HG03521 (cell line): ENCODE measurements around the gene SLC39A5.
"Not testable (repeated sequence)": the region's sequence is repeated elsewhere in the genome, so short reads cannot be mapped to it uniquely, and the experiment has no call there.

Source experiments
- ATAC-seq: cut with Tn5 transposase; IDR thresholded peaks from one replicate; pipeline ENCODE4 v1.9.1; 2021; ENCODE audit warnings: mild to moderate bottlenecking, moderate library complexity; ENCODE audit not compliant: unreplicated experiment

The SLC39A5 gene

DNA sequence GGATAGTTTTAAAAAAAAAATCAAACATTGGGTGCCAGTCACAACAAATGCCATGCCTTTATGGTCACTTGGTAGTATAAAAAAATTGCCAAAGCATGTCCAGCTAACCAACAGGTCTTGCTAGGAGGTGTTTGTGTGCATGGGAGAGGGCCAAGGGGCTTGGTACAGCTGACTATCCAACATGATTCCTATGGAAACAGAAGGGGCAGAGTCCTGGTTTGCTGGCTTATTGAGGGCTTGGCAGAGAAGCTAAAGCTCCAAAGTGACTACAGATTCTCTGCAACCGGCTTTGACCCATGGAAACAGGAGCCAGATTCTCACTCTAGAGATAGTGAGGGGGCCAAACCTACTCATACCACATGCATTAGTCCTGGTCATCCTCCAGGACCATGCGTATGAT, 42.6 kb downstream of the SLC39A5 start:
- not testable (repeated sequence) for ATAC-seq

DNA sequence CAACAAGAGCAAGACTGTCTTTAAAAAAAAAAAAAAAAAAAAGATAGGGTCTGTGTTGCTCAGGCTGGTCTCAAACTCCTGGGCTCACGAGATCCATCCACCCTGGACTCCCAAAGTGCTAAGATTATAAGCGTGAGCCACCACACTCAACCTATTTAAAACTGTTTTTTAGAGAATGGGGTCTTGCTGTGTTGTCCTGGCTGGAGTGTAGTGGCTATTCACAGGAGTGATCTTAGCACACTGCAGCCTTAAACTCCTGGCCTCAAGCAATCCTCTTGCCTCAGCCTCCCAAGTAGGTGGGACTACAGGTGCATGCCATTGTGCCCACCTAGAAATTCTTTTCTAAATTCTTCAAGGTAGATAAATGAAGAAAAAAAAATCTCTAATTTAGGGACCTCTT, 44.4 kb downstream of the SLC39A5 start:
- no peak for ATAC-seq

DNA sequence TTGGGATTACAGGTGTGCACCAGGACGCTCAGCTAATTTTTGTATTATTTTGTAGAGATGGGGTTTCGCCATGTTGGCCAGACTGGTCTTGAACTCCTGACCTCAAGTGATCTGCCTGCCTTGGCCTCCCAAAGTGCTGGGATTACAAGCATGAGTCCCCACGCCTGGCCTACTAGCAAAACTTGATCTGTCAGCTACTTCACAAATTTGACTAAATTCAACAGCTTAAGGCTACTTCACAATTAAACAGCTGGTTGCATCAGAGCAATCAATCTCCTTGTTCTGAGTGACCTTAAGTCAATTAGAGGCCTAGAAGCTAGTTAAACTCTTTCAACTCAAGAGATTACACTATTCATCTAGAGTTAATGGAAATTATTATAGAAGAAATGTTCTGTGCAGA, 49.1 kb downstream of the SLC39A5 start:
- ATAC-seq, result no peak

DNA sequence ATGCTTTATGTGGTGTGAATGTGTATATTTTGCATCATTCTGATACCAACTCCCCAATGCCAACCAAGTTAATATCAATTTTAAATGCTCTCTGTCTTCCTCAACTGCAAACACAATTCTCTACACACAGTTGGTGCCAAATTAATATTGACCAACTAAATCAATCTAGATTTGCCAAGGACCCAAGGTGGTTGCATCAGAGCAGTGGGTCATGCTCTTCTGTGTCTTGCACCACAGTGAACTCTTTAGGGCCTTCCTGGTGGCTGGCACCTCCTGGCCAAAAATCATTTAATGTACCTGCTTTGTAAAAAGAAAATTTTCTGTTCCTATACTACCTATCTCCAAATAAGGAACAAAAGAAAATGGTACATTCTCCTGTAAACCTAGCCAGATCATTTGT, 51.0 kb downstream of the SLC39A5 start:
- no peak for ATAC-seq

DNA sequence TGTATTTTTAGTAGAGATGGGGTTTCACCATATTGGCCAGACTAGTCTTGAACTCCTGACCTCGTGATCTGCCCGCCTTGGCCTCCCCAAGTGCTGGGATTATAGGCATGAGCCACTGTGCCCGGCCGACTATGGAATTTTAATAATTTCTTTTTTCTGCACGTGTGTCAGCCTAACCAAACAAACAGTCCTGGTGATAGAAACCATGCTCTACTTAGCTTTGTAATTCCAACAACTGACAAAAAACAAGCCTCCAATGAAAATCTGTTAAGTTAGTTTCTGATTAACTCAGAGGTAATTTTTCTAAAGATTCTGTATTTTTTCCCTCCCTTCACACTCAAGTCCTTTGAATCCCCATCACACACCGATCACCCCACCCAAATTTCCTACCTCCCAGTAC, 52.2 kb downstream of the SLC39A5 start:
- ATAC-seq, result no peak

DNA sequence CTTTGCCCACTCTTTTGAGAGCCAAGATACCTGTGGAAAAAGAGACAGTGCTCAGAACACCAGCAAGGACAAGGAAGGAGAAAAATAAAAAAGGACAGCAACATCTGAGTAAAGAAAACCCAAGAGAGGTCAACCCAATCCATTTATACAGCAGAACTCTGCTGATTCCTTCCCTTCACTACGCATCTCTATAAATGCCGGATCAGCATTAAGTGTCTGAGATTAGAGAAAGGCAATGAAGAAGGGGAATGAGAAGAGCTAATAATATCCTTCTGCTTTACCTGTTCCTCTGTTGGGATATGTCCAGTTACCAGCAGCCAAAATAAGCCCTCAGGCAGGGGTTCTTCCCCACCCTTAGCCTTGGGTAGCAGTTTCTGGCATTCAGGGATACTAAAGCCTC, 52.7 kb downstream of the SLC39A5 start:
- ATAC-seq, result no peak

DNA sequence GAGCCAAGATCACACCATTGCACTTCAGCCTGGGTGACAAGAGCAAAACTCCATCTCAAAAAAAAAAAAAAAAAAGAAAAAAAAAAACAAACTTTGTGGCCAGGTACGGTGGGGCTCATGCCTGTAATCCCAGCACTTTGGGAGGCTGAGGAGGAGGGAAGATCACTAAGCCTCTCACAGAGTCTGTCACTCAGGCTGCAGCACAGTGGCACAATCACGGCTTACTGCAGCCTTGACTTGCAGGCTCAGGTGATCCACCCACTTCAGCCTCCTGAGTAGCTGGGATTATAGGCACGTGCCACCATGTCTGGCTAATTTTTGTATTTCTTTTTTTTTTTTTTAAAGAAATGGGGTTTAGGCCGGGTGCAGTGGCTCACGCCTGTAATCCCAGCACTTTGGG, 54.4 kb downstream of the SLC39A5 start:
- not testable (repeated sequence) for ATAC-seq

DNA sequence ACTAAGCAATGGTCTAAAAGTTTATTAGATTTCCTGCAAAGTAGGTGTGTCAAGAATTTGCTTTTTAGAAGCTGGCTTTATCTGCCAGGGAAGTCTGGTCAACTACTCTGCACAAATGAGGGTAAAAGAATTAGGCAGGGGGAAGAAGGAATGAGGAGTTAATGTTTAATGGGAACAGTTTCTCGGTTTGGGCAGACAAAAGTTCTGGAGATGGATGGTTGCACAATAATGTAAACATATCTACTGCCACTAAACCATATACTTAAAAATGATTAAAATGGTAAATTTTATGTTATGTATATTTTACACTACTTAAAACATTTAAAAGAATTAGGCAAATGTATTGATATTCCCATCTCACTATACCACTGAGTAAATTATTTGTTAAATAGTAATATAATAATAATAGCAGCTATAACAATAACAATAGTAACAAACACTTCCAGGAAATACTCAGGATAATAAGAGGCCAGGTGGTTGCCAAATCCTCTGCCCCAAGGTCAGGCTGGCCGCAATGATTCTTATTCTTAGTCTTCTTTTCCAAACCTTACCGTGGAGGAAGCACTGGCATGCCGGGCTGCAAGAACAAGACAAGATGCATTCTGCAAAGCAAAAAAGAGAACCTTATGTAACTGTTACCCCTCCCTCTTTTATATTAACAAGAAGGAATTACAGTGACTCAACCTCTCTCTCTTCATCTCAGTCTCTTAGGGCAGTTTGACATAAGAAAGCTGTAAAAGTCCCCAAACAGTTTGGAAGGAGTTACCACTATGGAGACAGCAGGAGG, 56.4 kb downstream of the SLC39A5 start:
- ATAC-seq, result no peak
